Kidney epithelial cell (primary cell): ENCODE results near the gene MORN3. TPM values are rescaled to one million over a fixed set of nuclear protein-coding genes. Genes with fewer than 3 reads are reported as not detected.

Experiments used
- DNase-seq: peaks from one replicate; pipeline ENCODE4 v3.0.0-alpha.2; 2010; ENCODE audit warnings: low read depth
- H3K27me3 ChIP-seq: 2 replicates; pipeline ENCODE4 v1.6.0; 2011; ENCODE audit warnings: low read length; ENCODE audit not compliant: control insufficient read depth, insufficient read depth
- H3K36me3 ChIP-seq: 2 replicates; pipeline ENCODE4 v1.5.1; 2011; ENCODE audit warnings: low read length; ENCODE audit not compliant: control insufficient read depth, insufficient read depth
- H3K4me3 ChIP-seq: 2 replicates; pipeline ENCODE4 v1.5.1; 2011; ENCODE audit warnings: low read depth, mild to moderate bottlenecking, control low read depth, low read length
- total RNA-seq: library from RNA; depleted of rRNA; stranded (reverse); fragments of >200 nt; gene quantifications from 2 replicates; pipeline ENCODE4 v1.2.3, GENCODE V29; 2015
- TF ChIP-seq, protein P1 (sequence below): IDR thresholded peaks from 2 replicates; pipeline ENCODE4 v1.5.1; 2011; ENCODE audit warnings: mild to moderate bottlenecking, moderate library complexity, low read length, control low read depth, inconsistent platforms; ENCODE audit not compliant: insufficient read depth, poor library complexity, severe bottlenecking

The MORN3 gene
- total RNA-seq, 1 donor from 2014 or later, result 1.3 TPM

GRCh38 chr12:121628037-121628436 is 41.4 kb downstream of the MORN3 start:
- Histone ChIP-seq H3K4me3 (no peak overlapping the region), H3K27me3 (no peaks in the 10 kb centered on the region), H3K36me3 (no peaks in the 10 kb centered on the region)
- TF ChIP-seq, protein P1, sequence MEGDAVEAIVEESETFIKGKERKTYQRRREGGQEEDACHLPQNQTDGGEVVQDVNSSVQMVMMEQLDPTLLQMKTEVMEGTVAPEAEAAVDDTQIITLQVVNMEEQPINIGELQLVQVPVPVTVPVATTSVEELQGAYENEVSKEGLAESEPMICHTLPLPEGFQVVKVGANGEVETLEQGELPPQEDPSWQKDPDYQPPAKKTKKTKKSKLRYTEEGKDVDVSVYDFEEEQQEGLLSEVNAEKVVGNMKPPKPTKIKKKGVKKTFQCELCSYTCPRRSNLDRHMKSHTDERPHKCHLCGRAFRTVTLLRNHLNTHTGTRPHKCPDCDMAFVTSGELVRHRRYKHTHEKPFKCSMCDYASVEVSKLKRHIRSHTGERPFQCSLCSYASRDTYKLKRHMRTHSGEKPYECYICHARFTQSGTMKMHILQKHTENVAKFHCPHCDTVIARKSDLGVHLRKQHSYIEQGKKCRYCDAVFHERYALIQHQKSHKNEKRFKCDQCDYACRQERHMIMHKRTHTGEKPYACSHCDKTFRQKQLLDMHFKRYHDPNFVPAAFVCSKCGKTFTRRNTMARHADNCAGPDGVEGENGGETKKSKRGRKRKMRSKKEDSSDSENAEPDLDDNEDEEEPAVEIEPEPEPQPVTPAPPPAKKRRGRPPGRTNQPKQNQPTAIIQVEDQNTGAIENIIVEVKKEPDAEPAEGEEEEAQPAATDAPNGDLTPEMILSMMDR, result no peak
- no peak for DNase-seq

GRCh38 chr12:121626853-121627640 is 42.4 kb downstream of the MORN3 start:
- H3K4me3 ChIP-seq, result peak overlapping the region; percentile 63
- TF ChIP-seq, protein P1, result peak; percentile 34
- no peaks in the 10 kb centered on the region for H3K36me3 ChIP-seq
- DNase-seq, result peak; percentile 23
- no peaks in the 10 kb centered on the region for H3K27me3 ChIP-seq

DNA sequence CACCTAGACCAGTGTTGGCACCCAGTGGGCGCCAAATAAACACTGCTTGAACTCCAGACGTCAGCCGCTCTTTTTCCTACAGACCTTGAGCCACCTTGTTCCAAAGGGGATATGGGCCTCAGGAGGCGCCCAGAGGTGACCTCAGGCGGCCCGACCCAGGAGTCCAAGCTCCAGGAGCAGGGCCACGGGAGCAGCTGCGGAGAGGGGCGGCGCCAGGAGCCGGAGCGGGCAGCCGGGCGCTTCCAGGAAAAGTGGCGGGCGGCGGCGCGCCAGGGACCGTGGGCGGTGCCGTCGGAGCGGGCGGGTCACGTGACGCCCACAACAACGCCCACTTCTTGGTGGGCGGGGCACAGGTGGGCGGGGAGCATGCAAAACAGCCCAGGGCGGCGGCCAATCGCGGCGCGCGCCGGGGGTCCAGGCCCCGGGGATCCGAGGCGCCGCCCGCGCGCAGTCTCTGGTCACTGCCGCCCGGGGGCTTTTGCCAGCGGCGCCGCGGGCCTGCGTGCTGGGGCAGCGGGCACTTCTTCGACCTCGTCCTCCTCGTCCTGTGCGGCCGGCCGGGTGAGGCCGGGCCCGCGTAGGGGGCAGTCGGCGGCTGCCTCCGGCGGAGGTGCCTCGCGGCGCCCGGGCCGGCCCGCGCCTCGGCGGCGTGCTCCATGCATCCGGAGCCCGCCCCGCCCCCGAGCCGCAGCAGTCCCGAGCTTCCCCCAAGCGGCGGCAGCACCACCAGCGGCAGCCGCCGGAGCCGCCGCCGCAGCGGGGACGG is 43.2 kb downstream of the MORN3 start, which contains the start of gene ORAI1:
ORAI1 (plus strand) TSS at position 444 of the 766 bp plus-strand sequence.
- DNase-seq, result peak; percentile 59
- Histone ChIP-seq H3K27me3 (no peaks in the 10 kb centered on the region), H3K36me3 (no peaks in the 10 kb centered on the region), H3K4me3 (peak within 1 kb of the TSS; percentile 63)
- TF ChIP-seq, protein P1, result no peak

- TF ChIP-seq, protein P1, result no peak
- Histone ChIP-seq H3K36me3 (no peaks in the 10 kb centered on the region), H3K4me3 (no peak overlapping the region), H3K27me3 (no peaks in the 10 kb centered on the region)
- no peak for DNase-seq
These were observed 49.0 kb downstream of the MORN3 start for GRCh38 chr12:121620333-121620891.

DNA sequence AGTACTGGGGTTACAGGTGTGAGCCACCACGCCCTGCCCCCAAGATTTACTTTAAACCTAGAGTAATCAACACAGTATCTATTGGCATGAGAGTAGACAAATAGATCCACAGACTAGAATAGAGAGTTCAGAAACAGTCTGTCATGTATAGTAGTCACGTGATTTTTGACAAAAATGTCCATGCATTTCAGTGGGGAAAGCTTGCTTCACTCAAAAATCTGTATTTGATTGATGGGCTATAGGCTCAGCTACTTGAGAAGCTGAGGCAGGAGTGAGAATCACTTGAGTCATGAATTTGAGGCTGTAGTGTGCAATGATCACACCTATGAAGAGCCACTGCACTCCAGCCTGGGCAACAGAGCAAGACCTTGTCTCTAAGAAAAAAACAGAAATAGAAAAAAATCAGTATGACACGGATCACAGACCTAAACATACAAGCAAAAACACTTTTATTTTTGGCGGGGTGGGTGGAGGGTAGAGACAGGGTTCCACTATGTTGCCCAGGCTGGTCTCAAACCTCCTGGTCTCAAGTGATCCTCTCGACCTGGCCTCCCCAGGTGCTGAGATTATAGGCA is 50.7 kb downstream of the MORN3 start:
- Histone ChIP-seq H3K4me3 (no peak overlapping the region), H3K27me3 (no peaks in the 10 kb centered on the region), H3K36me3 (no peaks in the 10 kb centered on the region)
- DNase-seq, result no peak
- TF ChIP-seq, protein P1, result no peak
